Amniotic epithelial cell (primary cell): Measurements from ENCODE around the gene DIS3L2.
A peak's percentile ranks its signal among the peaks of the same experiment; 100 is the strongest.

Source experiments
- DNase-seq: peaks from one replicate; pipeline ENCODE4 v3.0.0-alpha.2; 2010; ENCODE audit warnings: low read depth

The DIS3L2 gene

DNA sequence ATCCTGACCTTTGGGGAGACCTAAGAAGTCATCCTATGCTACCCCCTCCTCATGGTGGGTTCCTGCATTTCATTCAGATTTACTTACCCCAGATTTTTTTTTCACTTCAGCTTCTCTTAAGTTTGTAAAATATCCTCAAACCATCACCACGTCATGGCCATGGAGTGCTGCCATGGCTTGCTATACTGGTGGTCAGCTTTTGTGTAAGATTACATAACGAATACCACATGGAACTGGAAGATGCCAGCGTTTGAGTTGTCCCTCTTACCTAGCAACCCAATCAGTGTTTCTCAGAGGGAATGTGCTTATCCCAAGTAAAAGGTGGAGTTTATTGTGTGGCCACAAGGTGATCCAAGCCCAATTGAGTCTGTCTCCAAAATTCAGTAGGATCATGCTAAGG lies 268.4 kb downstream of the DIS3L2 start:
- no peak for DNase-seq

DNA sequence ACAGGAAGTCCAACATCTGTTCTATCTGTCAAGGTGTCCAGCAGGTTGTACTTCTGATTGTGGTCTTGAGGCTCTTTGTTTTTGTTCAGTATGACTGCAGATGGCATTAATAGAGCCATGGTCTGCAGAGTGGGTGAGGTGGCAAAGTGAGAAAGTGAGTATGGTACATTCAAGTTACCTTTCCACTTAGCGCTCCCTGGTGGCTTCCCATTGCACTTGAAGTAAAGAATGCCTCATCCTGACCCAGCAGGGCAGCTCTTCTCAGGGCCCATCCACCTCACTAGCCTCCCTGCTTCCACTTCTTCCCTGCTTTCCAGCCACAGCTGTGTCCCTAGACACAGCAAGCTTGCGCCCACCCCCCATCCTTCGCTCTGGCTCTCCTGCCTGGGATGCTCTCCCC lies 269.0 kb downstream of the DIS3L2 start:
- DNase-seq: peak; percentile 34

DNA sequence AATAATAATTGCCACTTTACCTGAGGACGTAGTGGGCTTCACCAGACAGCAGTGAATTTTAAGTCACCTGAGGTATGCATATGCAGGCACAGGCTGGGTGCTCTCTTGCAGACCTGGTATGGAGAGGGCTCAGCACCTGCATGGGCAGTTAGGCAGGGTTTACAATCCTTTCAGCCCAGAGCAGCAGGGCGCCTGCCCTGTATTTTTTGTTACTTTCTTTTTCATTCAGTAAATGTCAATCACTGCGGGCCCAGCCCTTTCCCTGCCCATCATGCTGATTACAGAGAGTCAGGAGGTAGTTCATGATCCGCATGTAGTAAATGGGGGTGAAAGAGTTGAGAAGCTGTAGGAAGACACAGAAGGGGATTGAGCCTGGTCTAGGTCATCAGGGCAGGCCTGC lies 270.0 kb downstream of the DIS3L2 start:
- DNase-seq: no peak

DNA sequence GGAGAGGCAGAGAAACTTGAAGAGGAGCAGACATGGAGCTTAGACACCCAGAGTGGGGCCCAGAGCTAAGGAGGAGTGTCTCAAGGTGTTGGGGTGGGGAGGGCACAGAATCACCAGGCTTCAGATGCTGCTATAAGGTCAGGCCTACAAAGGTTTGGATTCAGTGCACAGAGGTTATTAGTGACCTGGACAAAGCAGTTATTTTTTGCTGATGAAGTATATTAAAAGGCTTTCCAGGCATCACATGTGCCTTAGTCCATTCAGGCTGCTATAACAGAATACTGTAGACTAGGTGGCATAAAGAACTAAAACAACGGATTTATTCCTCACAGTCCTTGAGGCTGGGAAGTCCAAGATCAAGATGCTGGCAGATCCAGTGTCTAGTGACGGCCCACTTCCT lies 271.4 kb downstream of the DIS3L2 start:
- no peak for DNase-seq

DNA sequence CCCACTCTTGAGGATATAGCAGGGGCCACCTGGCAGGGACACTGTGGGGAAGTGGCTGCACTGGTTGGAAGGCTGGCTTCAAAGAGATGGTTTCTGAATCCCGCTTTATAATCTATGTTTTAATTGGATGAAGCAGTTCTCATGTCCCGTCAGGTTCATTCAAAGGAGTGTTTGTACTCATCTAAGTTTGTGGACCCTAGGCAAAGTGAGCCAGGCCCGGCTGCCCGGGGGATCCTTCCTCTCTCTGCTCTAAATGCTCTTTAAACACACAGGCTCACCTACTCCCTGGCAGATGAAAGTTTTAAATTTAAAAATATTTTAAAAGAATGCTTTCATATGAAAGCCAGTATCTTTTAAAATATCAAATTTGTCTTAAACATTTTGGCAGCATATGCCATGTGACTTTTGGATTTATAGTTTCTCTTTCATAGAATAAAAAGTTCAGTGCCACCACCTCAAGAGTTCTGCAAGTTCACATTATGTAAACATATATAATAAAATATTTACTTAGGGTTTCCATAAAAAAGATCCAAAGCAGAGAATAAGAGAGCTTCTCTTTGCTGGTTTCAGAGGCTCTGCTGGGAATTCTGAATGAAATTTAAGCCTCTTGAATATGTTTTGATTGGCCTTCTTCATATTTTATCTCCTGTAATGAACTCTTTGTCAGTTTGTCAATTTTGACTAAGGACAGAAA lies 273.6 kb downstream of the DIS3L2 start:
- no peak for DNase-seq

DNA sequence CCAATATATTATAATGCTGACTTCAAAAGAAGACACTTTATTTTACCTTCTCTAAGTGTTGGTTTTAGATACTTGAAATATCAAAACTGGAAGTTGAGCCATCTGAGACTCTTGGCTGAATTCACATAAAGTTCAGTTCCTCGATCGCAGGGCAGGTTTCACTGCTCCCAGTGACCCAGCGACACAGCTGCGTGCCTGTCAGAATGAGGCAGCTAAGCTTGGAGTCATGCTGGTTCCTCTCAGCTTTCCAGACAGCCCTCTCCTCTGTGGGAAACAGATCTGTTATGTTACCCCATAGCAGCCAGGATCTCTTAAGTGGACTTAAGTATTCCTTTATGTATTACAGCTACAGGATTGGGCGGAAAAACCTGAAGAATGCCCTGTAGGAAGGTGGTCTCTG lies 274.2 kb downstream of the DIS3L2 start:
- DNase-seq: no peak

DNA sequence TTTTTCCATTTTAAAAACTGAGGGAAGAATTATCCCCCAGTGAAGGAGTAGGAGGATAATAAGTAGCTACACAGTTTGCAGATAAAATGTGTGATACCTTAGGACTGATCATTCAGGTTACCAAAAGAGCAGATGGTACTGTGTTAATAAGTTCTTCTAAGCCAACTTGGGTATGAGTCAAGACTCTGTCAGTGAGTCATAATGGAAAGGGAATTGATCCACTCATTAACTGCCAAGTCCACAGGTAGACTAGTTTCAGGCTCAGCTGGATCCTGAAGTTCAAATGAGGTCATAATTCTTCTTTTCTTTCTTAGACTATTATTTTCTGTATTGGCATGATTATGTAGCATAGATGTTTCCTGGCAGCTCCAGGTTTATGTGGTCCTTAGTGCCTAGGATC lies 274.7 kb downstream of the DIS3L2 start:
- no peak for DNase-seq

DNA sequence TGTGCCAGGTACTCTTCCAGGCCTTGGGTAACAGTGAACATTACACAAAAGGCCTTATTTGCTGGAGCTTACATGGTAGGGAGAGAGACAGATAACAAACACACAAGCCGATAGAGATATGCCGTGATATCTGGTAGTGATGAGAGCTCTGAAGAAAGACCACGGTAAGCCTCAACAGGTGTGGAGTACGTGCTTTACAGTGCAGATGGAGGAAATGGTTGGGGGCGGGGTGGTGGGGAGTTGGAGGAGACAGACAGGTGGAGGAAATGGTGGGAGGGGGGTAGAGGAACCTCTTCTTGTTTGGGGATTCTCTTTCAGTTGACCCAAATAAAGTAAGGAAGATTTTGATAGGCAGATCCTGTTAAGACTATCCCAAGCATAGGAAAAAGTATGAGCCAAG lies 276.0 kb downstream of the DIS3L2 start:
- DNase-seq: no peak

DNA sequence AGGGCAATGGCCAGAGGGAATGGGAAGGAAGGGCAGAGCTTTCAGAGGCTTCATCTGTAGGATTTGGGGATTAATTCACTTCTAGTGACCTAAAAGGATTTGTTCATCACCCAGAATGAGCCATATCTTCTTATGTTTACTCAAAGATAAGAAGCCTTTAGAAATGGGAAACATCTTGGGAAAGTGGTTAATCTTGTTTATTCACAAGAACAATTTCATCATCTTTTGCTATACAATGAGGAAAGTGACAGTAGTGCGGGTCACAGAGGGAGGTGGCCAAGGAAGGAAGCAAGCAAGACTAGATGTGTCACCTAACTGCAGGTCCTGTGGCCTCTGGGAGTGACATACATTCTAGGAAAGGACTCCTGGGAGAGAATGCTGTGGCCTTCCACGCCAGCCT lies 276.6 kb downstream of the DIS3L2 start:
- DNase-seq: peak; percentile 68

DNA sequence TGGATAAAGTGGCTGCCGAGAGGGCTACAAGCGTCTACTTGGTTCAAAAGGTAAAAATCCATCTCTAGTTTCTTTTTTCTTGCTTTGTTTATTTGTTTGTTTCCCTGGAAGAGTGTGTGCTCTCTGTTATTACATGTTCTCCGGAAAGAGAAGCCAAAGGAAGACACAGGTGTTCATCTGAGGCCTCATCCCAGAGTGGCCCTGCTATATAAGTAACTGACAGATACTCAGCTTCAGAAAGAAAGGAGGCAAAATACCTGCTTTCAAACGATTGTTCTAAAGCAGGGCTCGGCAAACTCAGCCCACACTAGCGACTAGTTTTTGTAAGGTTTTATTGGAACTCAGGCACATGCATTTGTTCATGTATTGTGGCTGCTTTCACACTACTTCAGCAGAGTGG lies 277.1 kb downstream of the DIS3L2 start:
- no peak for DNase-seq

DNA sequence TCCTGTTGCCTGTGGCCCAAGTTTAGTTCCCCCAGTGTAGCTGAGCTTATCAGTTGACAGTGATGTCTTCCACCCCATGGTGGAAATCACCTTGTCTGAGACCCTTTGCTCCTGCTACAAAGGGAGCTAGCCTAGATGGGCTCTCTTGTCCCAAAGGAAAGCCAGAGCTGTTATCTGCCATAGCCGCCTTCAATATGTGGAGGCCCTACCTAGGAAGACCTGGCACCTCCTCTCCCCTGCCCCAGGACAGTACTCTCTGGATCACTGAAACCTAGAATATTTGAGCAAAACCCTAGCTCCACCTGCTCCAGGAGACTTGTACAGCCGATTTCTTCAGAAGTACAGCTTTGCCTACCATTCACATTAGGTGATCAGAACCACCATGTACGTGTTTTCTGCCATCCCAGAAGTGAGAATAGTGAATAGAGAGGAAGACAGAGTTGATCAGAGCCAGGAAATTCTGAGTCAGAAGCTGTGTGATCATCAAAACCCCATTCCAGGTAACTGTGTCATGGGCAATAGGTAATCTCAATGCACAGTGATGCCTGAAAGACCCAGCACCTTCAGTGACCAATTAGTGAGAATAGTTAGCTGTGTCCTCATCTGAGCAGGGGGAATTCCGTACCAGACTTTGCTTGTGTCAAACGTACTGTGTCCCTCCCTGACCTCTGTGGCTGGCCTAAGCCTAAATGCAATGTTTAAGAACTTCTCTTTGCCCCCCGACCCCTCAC lies 278.6 kb downstream of the DIS3L2 start:
- no peak for DNase-seq

DNA sequence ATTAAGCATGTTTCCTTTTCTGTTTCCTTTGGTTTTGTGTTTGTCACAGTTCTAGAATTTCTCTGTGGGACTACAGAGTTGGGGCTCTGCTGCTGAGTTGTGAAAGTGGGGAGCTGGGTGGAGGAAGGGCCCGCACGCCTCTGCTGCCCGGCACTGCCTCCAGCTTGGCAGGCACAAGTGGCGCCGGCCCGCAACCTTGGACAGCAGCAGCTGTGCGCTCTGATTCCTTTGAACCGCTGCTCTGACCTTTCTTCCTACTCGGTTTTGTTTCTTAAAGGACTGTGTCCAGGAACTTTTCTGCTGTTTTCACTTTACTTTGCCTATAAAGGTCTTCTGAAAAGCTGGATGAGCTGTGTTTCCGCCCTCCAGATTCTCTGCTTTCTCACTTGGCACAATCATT lies 279.4 kb downstream of the DIS3L2 start:
- DNase-seq: no peak

DNA sequence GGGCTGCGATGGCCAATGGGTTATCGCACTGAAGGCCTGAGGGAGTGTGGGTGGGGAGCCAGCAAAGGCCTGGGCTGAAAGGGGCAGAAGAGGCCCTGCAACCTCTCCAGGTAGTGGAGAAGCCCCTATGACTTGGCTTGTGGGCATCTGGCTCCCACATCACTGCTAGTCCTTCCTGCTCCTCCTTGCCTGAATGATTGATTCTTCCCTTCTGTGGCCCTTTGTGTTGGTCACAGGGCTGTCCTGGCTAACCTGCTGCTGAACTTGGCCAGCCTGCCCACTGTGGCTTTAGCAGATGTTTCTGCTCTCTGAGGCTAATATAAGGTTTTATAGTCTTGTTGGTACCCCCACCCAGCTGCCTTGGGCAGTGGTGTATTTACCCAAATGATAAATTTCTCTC lies 280.8 kb downstream of the DIS3L2 start:
- DNase-seq: no peak

DNA sequence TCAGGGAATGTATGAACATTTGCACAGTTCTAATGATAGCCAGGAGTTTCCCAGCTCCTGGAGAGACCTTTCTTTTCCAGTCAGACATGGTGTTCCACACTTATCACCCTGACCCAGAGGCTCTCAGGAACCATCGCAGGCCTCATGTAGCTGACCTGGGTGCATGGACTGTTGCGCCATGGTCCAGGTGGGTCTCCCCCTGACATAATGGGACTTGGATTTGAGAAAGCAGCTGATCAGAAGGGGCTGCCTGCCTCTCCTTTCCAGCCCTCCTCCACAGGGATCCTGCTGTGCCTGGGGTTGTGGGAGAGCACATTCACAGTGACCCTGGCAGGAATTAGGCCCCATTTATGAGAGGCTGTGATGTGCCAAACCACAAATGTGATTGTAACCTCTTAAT lies 283.6 kb downstream of the DIS3L2 start:
- DNase-seq: no peak

DNA sequence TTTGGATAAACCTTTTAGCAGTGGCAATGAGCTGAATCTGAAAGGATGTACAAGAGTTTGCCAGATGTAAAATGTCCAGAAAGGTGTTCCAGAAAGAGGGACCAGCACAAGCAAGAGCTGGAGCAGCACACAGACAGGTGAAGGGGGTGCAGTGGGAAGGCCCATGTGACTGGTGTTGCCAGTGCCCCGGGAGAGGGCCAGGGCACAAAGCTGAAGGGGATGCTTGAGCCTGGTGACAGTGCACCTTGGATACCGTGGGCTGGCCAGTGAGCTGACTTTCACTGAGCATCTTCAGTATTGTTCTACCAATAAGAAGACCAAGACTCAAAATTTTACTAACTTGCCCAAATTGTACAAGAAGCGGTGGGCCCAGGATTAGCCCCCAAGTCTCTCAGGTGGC lies 284.7 kb downstream of the DIS3L2 start:
- DNase-seq: no peak

DNA sequence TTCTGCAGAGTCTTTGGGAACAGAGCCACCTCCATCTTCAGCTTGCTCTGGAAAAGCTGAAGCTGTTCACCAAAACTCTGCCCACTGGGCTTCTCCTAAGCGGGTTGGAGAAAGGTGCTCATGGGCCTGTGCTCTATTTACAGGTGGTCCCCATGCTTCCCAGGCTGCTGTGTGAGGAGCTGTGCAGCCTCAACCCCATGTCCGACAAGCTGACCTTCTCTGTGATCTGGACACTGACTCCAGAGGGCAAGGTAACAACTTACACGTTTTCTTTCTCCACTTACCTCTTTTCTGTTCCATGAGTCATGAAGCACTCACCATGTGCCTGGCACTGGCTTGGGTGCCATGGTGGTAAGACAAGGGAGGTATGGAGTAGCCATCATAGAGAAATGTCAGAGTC lies 287.6 kb downstream of the DIS3L2 start:
- DNase-seq: no peak

DNA sequence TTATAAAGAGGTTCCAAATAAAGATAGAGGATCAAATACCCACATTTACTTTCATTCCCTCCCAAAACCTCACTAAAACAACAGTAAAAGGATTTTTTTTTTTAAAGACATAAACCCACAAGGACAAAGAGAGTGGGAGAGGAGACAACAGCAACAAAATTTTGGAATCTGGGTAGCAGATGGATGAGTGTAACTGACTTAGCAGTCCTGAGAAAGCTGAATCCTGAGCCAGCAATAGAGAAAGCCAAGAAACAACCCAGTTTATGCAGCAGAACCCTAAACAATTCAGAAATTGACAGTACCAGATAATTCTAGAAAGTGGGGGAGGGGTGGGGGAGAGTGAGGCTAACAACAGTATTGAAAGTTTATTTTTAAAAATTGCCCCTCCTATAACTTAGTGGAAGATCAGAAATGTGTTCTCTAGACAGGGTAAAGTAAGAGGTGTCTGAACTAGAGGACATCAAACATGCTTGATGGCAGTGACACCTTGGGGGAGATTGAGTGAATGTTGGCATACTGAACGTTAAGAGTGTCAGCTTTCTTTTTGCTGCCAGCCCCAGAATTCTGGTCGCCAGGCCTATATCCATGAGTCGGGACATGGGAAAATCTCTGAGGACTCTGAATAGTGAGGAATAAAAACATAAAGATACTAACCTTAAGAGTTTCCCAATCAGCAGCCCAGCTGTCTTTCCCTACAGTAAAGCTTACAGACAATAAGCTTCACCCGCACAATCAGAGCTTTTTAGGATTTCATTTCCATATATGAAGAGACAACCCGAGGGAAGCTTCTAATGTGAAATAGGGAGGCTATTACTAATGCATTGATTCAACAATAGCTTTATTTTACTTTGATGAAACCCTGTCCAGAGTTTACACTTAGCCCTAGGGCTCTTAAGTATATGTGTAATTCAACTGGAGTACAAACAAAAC lies 289.0 kb downstream of the DIS3L2 start:
- DNase-seq: no peak

DNA sequence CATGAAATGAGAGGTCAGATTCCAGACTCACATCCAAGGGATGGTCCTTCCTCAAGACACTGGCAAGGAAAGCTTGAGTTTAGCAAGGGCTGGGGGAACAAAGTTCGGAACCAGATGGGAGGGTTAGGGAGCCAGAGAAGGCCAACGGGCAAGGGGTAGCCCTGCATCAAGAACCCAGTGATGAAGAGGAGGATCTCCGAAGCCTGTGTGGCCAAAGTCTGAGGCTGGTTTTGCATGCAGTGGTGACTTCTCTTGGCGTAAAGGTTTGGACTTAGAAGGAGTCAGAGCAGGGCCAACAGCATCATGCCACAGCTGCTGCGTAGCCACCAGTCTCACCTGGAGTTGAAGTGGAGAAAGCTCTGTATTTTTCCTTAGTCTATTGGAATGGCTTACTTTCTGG lies 293.5 kb downstream of the DIS3L2 start:
- no peak for DNase-seq

DNA sequence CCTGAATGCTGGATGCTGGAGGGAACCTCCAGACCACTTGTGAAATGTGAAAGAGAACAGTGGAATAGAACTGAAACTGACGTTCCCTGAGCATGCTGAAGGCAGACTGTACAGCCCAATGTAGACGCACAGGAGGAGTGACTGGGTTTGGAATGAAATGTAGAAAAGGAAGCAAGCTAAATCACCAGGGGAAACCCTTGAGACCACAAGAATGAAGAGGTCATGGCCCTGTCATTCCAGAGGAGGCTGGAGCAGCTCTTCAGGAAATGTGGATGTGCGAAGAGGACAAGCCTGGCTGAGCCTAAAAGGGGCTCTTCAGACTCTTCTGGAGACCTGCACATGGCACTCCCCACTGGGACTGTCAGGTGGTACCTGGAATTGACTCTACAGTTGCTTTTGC lies 298.6 kb downstream of the DIS3L2 start:
- DNase-seq: peak; percentile 95

DNA sequence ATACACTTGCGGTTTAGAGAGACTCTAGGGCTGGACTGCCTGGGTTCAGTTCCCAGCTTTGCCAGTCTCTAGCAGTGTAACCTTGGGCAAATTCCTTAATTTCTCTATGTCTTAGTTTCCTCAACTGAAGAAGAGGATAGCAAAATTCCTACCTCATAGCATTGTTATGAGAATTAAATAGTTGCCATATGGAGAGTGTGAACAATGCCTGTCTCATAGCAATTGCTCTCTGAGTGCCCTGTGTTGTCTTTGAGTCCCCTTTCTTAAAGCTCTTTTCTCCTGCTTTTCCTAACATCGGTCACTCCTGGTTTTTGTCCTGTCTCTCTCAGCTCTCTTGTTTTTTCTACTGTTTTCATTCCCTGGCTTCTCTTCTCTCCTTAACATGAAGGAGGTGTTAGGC lies 300.3 kb downstream of the DIS3L2 start:
- no peak for DNase-seq

DNA sequence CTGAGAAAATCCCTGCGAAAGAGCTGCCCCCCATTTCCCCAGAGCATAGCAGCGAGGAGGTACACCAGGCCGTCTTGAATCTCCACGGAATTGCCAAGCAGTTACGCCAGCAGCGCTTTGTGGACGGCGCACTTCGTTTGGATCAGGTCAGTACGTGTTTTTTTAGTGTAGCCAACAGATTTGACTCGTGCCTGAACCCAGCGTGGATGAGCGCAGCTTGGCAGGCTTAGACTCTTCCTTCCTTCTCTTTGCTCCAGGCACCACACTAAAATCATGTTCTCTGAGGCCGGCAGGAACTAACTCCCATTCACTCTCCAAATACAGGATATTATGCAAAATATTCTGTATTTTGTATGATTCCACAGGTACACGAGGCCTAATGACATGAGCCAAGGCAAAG lies 301.8 kb downstream of the DIS3L2 start:
- DNase-seq: no peak

DNA sequence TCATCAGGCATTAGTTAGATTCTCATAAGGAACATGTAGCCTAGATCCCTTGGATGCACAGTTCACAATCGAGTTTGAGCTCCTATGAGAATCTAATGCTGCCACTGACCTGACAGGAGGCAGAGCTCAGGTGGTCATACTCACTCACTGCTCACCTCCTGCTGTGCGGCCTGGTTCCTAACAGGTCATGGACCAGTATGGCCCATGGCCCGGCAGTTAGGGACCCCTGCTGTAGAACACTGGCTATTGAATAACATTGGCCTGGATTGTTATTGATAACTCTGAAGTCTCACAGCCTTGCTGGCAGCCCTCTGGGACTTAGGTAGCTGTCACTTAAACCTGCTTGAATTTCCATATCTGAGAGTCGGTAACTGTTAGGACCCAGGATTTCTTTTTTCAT lies 302.6 kb downstream of the DIS3L2 start:
- DNase-seq: no peak

DNA sequence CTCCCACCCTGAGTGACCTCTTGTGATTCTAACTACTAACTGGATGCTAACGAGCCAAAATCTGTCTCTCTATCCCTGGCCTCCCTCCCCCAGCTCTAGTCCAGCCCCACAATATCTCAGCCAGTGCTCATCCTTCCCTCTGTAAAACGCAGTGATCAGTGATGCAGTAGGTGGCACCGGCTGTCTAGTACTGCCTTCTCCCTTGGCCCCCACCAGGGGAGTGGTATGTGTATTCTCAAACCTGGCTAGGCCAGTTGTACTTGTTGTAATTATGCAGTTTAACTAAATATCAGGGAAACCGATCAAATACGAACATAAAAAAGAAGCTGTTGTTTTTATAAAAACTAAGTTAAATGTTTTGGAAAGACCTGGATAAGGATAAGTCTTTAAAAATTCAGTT lies 303.8 kb downstream of the DIS3L2 start:
- DNase-seq: no peak
